A673 (cell line): ENCODE data around the gene DACT3. TPM values are rescaled to one million over a fixed set of nuclear protein-coding genes. Genes with fewer than 3 reads are reported as not detected.

Experiments
- BruUV-seq: library from RNA; stranded (reverse); fragments of 400-500 nt; replicated peaks from 2 replicates; lab custom pipeline; 2021; lab: Mats Ljungman, UMichigan
- CTCF ChIA-PET: fragments of 300-600 bp; sonication (Branson Sonifier 250); formaldehyde crosslinking; loops from one replicate; lab custom pipeline; 2022; ENCODE audit warnings: antibody characterized with exemption; lab: Charles Lee
- POLR2A ChIA-PET: fragments of 300-600 bp; sonication (Branson Sonifier 250); formaldehyde crosslinking; loops from one replicate; lab custom pipeline; 2022; ENCODE audit warnings: antibody characterized with exemption; ENCODE audit not compliant: low non-redundant PET; lab: Charles Lee
- DNase-seq: peaks from one replicate; pipeline ENCODE4 v3.0.0-alpha.2; 2015; ENCODE audit warnings: low spot score
- H3K27ac ChIP-seq: fragments of 200-600 bp; sonication (generic); 2 replicates; pipeline ENCODE4 v1.5.1; 2016; ENCODE audit warnings: mixed run types, low read depth, mild to moderate bottlenecking, mixed read lengths, antibody characterized with exemption, low read length; ENCODE audit not compliant: poor library complexity, severe bottlenecking
- H3K27me3 ChIP-seq: fragments of 200-600 bp; sonication (generic); replicated peaks from 2 replicates; pipeline ENCODE4 v1.6.1; 2017; ENCODE audit warnings: mixed run types, low read depth, mild to moderate bottlenecking, mixed read lengths, antibody characterized with exemption, low read length; ENCODE audit not compliant: insufficient read depth, poor library complexity
- H3K36me3 ChIP-seq: fragments of 200-600 bp; sonication (generic); 2 replicates; pipeline ENCODE4 v1.6.1; 2016; ENCODE audit warnings: mixed run types, mild to moderate bottlenecking, mixed read lengths, antibody characterized with exemption, low read length; ENCODE audit not compliant: insufficient read depth, poor library complexity, severe bottlenecking
- H3K4me1 ChIP-seq: fragments of 200-600 bp; sonication (generic); 2 replicates; pipeline ENCODE4 v1.6.1; 2017; ENCODE audit warnings: mixed run types, mild to moderate bottlenecking, mixed read lengths, antibody characterized with exemption, low read length; ENCODE audit not compliant: insufficient read depth, poor library complexity, severe bottlenecking
- H3K4me3 ChIP-seq: fragments of 200-600 bp; sonication (generic); 2 replicates; pipeline ENCODE4 v1.5.1; 2016; ENCODE audit warnings: low read depth, mixed run types, mild to moderate bottlenecking, mixed read lengths, low read length; ENCODE audit not compliant: poor library complexity, severe bottlenecking
- H3K9me3 ChIP-seq: fragments of 200-600 bp; sonication (generic); 2 replicates; pipeline ENCODE4 v1.6.1; 2016; ENCODE audit warnings: mixed run types, low read depth, mild to moderate bottlenecking, mixed read lengths, antibody characterized with exemption, low read length; ENCODE audit not compliant: poor library complexity, severe bottlenecking
- CTCF ChIP-seq: fragments of 300-800, 200-600 bp; sonication (generic); conservative IDR thresholded peaks from 2 replicates; pipeline ENCODE4 v1.5.1; 2017; ENCODE audit warnings: low read depth, mild to moderate bottlenecking, antibody characterized with exemption, low read length, moderate library complexity, mixed read lengths
- EZH2 ChIP-seq: fragments of 200-600 bp; sonication (generic); IDR thresholded peaks from 2 replicates; pipeline ENCODE4 v1.6.1; 2017; ENCODE audit warnings: borderline replicate concordance, low read depth, mild to moderate bottlenecking, mixed read lengths, antibody characterized with exemption, low read length; ENCODE audit not compliant: poor library complexity, severe bottlenecking
- intact Hi-C: fragments of 100-400 bp; cut with micrococcal nuclease; formaldehyde crosslinking; loops from one replicate; pipeline ENCODE4 v1.10.0; 2022; ENCODE audit not compliant: unreplicated experiment
- total RNA-seq: library from RNA; stranded (reverse); gene quantifications from 2 replicates; pipeline ENCODE4 v1.2.3, GENCODE V29; 2021

The DACT3 gene
- total RNA-seq, 1 experiment from 2014 or later, result 0.32 TPM

DNA sequence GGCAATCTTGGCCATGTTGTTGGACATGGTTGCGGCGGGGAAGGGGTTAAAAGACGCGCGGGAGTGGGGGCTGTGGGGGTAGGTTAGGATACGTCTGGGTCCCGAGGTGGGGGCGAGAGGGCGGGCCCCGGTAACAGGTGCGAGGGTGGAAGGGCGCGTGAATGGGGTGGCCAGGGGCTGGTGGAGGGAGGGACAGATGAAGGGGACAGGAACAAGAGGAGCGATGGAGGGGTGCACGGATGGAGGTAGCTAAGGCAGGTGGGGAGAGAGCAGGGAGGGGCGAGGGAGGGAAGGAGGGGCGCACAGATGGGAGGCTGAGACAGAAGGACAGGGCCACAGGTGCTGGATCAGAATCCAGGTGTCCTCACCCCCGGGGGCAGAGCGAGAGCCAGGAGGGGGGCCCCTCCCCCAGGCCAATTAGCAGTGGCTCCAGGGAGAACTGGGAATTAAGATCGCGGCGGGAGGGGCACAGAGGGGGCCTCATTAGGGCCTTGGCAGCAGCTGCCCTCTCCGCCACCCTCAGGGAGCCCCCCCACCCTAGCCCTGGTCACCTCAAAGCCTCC is 26.2 kb downstream of the DACT3 start:
- no peaks in the 10 kb centered on the region for H3K9me3 ChIP-seq
- H3K36me3 ChIP-seq, result no peaks in the 10 kb centered on the region
- no peaks in the 10 kb centered on the region for H3K27me3 ChIP-seq
- no TSS peak for BruUV-seq
- no peak overlapping the region for H3K27ac ChIP-seq
- ChIA-PET POLR2A (no interaction called here), CTCF (interaction anchor here (0.6 kb wide), 1 partner anchor 569 kb away, joined by 6 read pairs; no protein-coding TSS in a partner anchor)
- peak overlapping the region; percentile 48 for H3K4me3 ChIP-seq
- DNase-seq, result no peak
- H3K4me1 ChIP-seq, result peaks cover 37% of the 10 kb centered on the region
- TF ChIP-seq CTCF (no peak), EZH2 (no peak)
- intact Hi-C loops, result loop anchor here (2.0 kb wide), 1 partner anchor 26 kb away; the partner anchor contains the start of gene DACT3

- no peak for TF ChIP-seq EZH2
- no peak for TF ChIP-seq CTCF
- H3K36me3 ChIP-seq, result no peaks in the 10 kb centered on the region
- H3K4me3 ChIP-seq, result peak overlapping the region; percentile 48
- H3K27ac ChIP-seq, result no peak overlapping the region
- no peaks in the 10 kb centered on the region for H3K9me3 ChIP-seq
- H3K27me3 ChIP-seq, result no peaks in the 10 kb centered on the region
- peaks cover 33% of the 10 kb centered on the region for H3K4me1 ChIP-seq
- DNase-seq, result peak; percentile 86
- intact Hi-C loops, result loop anchor here (2.0 kb wide), 1 partner anchor 27 kb away; the partner anchor contains the start of gene DACT3
- CTCF ChIA-PET, result interaction anchor here (0.6 kb wide), 1 partner anchor 568 kb away, joined by 6 read pairs; no protein-coding TSS in a partner anchor
- POLR2A ChIA-PET, result no interaction called here
- no TSS peak for BruUV-seq
These were observed 26.8 kb downstream of the DACT3 start for GRCh38 chr19:46634045-46634655.

- Histone ChIP-seq H3K27me3 (no peaks in the 10 kb centered on the region), H3K4me3 (no peak overlapping the region), H3K27ac (no peak overlapping the region), H3K9me3 (no peaks in the 10 kb centered on the region), H3K4me1 (peaks cover 33% of the 10 kb centered on the region), H3K36me3 (no peaks in the 10 kb centered on the region)
- intact Hi-C loops, result no loop called here
- CTCF ChIA-PET, result interaction anchor here (0.7 kb wide), 1 partner anchor 28 kb away, joined by 3 read pairs; no protein-coding TSS in a partner anchor
- no TSS peak for BruUV-seq
- POLR2A ChIA-PET, result no interaction called here
- TF ChIP-seq CTCF (no peak), EZH2 (no peak)
- no peak for DNase-seq
These were observed 27.9 kb downstream of the DACT3 start for GRCh38 chr19:46633130-46633529.
